Activated CD4-positive, alpha-beta T cell treated with anti-CD3 and anti-CD28 coated beads, Interleukin-2, amount 50 U/mL, for 24 hours (primary cell): ENCODE data around the gene PISD.
"Not testable (repeated sequence)": the region's sequence is repeated elsewhere in the genome, so short reads cannot be mapped to it uniquely, and the experiment has no call there.

Experiments
- DNase-seq, 2 donors: peaks; one replicate each; pipeline ENCODE4 v3.0.0-alpha.2; 2020; ENCODE audit warnings: low read depth in 1 of 2, low spot score in 1 of 2

PISD gene

GRCh38 chr22:31661851-31662667 is at the start of gene PISD:
Gene PISD, minus strand, starts transcription at chr22:31662215. Its CDS starts 7 bp downstream, at chr22:31662208.
- peak; percentile 93 for DNase-seq

- not testable (repeated sequence) for DNase-seq
These were observed 49.2 kb upstream of the PISD start for GRCh38 chr22:31711226-31711625.

GRCh38 chr22:31707519-31707918 is 45.5 kb upstream of the PISD start:
- no peak for DNase-seq

- no peak for DNase-seq
These were observed 33.4 kb upstream of the PISD start for GRCh38 chr22:31695423-31695822.

GRCh38 chr22:31694046-31694445 is 32.0 kb upstream of the PISD start:
- DNase-seq: not testable (repeated sequence)

GRCh38 chr22:31692186-31692886 is 30.3 kb upstream of the PISD start:
- no peak for DNase-seq

- no peak for DNase-seq
These were observed 29.4 kb upstream of the PISD start for GRCh38 chr22:31691408-31691807.

- DNase-seq: no peak
These were observed 21.4 kb upstream of the PISD start for GRCh38 chr22:31683181-31684105.

- DNase-seq: no peak
These were observed 20.7 kb upstream of the PISD start for GRCh38 chr22:31682751-31683150.

GRCh38 chr22:31681349-31682345 is 19.6 kb upstream of the PISD start:
- no peak for DNase-seq

- DNase-seq: no peak
These were observed 18.9 kb upstream of the PISD start for GRCh38 chr22:31680861-31681341.

GRCh38 chr22:31678748-31679147 is 16.7 kb upstream of the PISD start:
- no peak for DNase-seq

GRCh38 chr22:31676700-31677099 is 14.7 kb upstream of the PISD start:
- peak; percentile 77 to 91 for DNase-seq

- not testable (repeated sequence) for DNase-seq
These were observed 12.2 kb upstream of the PISD start for GRCh38 chr22:31674219-31674618.

- DNase-seq: not testable (repeated sequence)
These were observed 6.8 kb upstream of the PISD start for GRCh38 chr22:31668849-31669248.

- no peak for DNase-seq
These were observed 638 bp upstream of the PISD start for GRCh38 chr22:31662668-31663037.

GRCh38 chr22:31660860-31661341 is 1.1 kb downstream of the PISD start:
- peak in 1 of 2 donors; percentile 24 for DNase-seq

- DNase-seq: no peak
These were observed 2.8 kb downstream of the PISD start for GRCh38 chr22:31659246-31659645.

- no peak for DNase-seq
These were observed 7.6 kb downstream of the PISD start for GRCh38 chr22:31654408-31654807.

- no peak for DNase-seq
These were observed 8.1 kb downstream of the PISD start for GRCh38 chr22:31653944-31654343.
